CD4-positive, alpha-beta T cell treated with Interleukin-2 at 100 ng/mL for 4 hours (primary cell): ENCODE measurements around the gene ARHGAP45.
"Not testable (repeated sequence)": the region's sequence is repeated elsewhere in the genome, so short reads cannot be mapped to it uniquely, and the experiment has no call there.

Source experiments
- DNase-seq: peaks from one replicate; pipeline ENCODE4 v3.0.0-alpha.2; 2020; ENCODE audit warnings: low spot score

ARHGAP45 gene

DNA sequence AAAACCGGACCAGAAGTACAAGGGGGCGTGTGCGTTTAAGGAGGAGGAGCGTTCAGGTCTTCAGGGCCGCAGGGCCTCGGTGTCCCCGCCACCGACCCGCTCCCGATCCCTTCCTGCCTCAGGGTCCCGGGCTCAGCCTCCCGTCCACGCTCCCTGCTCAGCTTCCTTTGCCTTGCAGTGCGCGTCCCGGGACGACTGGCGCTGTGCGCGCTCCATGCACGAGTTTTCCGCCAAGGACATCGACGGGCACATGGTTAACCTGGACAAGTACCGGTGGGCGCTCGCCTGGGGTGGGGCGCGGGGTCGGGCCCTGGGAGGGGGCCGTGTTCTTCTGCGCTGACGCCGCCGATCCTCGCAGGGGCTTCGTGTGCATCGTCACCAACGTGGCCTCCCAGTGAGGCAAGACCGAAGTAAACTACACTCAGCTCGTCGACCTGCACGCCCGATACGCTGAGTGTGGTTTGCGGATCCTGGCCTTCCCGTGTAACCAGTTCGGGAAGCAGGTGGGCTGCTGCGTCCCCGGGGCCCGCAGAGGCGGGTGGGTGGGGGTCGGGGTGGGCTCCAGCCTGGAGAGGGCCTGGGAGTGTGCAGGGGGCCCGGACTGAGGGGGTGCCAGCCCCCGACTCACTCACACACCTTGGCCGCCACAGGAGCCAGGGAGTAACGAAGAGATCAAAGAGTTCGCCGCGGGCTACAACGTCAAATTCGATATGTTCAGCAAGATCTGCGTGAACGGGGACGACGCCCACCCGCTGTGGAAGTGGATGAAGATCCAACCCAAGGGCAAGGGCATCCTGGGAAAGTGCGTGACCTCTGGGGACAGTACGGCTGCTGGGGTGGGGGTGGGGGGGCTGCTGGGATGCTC is 38.3 kb downstream of the ARHGAP45 start:
- DNase-seq = no peak

DNA sequence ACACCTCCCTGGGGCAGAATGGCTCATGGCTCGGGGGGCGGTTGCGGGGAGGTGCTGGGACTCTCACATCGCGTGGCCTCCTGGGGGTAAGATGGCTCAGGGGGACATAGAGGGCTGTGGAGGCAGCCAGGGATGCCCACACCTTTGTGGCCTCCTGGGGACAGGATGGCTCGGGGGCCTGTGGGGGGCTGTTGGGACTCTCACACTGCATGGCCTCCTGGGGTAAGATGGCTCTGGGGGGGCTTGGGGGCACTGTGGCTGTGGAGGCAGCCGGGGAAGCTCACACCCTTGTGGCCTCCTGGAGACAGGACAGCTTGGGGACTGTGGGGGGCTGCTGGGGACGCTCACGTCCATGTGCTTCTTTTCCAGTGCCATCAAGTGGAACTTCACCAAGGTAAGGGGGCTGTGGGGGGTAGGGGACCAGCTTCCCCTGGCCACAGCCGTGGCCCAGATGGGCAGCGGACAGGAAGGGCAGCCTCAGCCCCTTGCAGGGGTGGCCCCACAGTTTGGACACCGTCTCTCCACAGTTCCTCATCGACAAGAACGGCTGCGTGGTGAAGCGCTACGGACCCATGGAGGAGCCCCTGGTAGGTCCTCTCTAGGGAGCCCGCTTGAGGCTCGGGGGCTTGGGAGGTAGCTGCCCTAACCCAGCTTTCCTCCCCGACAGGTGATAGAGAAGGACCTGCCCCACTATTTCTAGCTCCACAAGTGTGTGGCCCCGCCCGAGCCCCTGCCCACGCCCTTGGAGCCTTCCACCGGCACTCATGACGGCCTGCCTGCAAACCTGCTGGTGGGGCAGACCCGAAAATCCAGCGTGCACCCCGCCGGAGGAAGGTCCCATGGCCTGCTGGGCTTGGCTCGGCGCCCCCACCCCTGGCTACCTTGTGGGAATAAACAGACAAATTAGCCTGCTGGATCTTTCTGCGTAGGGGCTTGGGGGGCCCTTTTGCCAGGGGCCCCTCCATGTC is 39.2 kb downstream of the ARHGAP45 start:
- no peak for DNase-seq

- no peak for DNase-seq
Observed at GRCh38 chr19:1106841-1107660, 40.1 kb downstream of the ARHGAP45 start.

DNA sequence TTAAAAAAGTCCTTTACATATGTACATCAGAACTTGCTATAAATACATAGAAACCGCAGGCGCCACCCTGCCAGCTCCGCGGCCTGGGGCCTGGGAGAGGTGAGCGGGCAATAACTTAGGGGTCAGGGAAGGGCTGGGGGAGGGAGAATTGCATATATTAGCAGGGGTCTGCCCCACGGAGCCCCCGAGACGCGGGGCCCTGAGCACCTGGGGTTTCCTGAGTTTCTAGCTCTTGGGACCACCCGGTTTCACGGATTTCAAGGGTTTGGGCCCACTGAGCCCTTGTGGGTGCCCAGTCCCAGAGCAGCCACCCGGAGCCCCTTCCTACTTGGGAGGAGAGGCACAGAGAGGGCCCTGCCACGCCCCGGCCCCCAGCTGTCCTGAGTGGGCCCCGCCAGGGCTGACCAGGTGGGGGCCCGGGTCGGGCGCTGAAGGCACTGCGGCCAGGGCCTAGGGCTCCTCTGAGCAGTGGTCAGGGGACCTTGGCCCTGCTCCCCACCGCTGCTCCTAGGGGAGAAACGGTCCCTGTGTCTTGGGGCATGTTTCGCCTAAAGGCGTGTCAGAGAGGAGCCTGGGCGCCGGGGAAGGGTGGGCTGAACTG is 40.8 kb downstream of the ARHGAP45 start:
- DNase-seq = no peak

GRCh38 chr19:1108291-1109031 is 41.5 kb downstream of the ARHGAP45 start:
- DNase-seq = no peak

DNA sequence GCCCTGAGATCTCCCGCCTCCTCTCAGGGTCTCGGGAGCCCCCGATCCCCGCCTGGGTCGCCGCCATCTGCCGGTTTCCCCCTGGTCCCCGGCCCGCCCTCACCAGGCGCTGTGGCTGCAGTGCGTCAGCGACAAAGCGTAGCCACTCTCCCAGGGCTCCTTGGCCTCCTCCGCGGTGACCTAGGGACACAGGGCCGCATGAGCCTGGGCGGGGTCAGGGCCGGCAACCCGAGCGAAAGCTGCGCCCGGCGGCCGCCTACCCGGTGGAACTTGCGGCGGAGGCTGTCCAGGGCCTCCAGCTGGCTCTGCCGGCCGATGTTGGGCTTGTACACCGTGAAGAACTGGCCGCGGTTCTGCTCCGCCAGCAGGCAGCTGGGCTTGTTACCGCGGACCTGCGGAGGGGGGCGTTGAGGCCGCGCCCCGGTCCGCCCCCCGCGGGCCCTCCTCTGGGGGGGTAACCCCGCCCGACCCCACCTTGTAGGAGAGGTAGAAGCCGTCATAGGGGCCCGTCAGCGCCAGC is 42.1 kb downstream of the ARHGAP45 start:
- DNase-seq = no peak

- no peak for DNase-seq
Observed at GRCh38 chr19:1109697-1110671, 43.0 kb downstream of the ARHGAP45 start.

DNA sequence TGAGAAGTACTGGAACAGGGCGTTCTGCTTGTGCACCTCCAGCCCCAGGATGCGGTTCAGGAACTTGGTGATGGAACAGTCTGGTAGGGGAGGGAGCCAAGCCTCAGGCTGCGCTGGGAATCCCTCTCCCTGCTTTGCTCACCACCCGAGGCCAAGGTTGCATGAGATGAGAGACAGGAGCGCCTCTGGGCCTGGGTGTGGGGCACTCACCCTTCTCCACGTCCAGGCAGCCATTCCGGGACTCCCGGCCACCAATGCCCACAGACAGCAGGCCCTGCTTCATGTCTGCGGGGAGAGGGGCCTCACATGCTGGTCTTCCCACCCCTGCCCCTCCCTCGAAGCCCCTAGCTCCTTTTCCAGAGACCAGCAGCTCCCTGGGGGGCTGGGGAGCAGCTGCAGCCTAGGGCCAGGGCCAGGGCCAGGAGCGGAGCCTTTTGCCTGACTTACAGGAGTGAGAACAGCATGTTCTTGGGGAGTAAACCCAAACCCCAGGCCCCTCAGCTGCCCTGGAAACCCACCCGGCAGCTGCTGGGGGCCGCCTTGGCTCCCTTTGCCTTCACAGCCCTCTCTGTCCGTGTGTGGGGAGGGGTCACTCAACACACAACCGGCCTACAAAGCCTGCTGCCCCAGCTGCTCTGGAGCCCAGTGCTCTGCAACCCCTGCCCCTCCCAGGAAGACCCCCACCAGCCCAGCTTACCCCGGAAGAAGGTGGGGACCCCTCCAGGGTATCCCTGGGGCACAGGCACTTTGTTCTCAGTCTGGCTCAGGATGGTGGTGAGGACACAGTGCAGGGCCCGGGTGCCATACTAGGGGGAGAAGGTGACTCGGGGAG is 44.1 kb downstream of the ARHGAP45 start:
- DNase-seq = no peak

- no peak for DNase-seq
Observed at GRCh38 chr19:1111641-1112267, 44.8 kb downstream of the ARHGAP45 start.

GRCh38 chr19:1112268-1113029 is 45.5 kb downstream of the ARHGAP45 start:
- DNase-seq = no peak

DNA sequence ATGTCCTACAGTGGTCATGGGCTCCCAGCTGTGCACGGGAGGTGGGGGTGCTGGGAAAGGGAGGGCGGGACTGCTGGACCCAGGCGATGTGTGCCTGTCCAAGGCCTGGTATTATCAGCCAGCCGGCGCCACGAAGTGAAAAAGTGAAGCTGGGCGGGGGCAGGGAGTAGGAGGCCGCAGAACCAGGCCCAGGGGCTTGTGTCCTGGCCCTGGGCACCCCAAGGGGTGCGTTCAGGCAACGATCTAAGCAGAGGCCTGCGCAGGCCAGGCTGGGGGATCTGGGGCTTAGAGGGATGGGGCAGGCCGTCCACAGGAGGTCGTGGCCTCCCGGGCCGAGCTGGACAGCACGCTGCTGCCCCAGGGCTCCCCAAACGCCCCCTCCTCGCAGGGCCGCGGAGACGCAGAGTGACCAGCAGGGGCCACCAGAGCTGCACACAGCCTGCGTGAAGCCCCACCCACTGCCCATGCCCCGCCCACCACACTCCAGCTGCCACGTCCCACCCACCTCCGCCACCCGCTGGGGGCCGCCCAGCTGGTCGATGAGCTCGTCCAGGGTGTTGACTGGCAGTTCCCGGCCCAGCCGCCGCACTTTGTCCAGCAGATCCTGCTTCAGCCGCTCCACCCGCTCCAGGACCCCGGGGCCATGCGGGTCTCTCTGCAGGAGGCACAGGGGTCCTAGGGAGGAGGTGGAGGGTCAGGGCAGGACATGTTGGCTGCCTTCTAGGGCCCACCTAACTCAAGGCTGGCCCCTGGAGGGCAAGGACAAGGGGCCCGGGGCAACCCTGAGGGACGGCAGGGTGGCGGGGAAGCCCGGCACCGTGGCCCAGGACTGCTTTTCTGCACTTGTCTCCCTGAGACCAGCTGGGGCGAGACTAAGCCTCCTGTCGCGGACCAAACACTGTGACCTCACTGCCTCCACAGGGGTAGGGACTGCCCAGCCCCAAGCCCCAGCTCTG is 46.3 kb downstream of the ARHGAP45 start:
- peak; percentile 84 for DNase-seq

- DNase-seq = no peak
Observed at GRCh38 chr19:1113986-1114483, 47.1 kb downstream of the ARHGAP45 start.

DNA sequence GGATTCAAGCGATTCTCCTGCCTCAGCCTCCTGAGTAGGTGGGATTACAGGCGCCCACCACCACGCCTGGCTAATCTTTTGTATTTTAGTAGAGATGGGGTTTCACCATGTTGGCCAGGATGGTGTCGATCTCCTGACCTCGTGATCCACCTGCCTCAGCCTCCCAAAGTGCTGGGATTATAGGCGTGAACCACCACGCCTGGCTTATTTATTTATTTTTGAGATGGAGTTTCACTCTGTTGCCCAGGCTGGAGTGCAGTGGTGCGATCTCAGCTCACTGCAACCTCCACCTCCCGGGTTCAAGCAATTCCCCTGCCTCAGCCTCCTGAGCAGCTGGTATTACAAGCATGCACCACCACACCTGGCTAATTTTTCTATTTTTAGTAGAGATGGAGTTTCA is 47.8 kb downstream of the ARHGAP45 start:
- DNase-seq = not testable (repeated sequence)

DNA sequence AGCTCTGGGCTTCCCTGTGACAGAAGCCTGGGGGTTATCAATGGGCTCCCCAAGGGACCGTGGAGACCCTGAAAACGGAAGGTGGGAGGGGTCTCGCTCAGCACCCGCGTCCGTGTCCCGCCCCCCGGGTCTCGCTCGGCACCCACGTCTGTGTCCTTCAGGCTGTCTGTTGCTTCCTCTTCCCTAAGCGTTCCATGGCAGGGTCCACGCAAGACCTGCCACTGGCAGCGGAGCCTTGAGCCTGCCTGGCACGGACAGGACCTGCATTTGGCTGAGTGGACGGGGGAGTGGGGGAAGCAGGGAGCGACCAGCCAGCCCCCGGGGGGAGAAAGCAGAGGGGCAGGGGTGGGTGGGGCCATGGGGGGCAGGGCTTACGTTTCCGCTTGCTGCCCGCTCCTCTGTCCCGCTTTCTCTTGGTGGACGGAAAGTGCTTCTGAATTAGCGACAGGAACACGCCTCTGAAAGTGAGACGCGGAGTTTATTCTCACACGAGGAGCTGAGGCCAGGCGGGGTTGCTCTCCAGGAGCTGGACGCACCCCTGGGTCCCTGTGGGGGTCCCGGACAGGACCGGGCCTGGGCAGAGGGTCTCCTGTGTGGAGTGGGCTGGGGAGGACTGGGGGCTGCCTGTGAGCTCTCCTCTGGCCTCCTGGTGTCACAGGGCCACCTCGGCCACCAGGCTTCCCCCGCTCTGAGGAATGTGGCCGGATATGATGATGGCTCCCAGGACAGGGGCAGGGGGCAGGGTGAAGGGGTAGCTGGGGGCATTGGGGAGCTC is 48.9 kb downstream of the ARHGAP45 start:
- no peak for DNase-seq
